HEK293 (cell line): ENCODE measurements around the gene POLN.
A peak's percentile ranks its signal among the peaks of the same experiment; 100 is the strongest.

Experiments
- HOXA7 ChIP-seq: sonication (generic); formaldehyde crosslinking; IDR thresholded peaks from 2 replicates; pipeline ENCODE4 v1.8.1; 2022; ENCODE audit warnings: missing genetic modification reagents, borderline replicate concordance
- KLF10 ChIP-seq: fragments of 450-650 bp; IDR thresholded peaks from 2 replicates; pipeline ENCODE4 v1.5.1; 2018; ENCODE audit warnings: missing biosample characterization, mild to moderate bottlenecking, missing genetic modification characterization
- SP3 ChIP-seq: fragments of 450-650 bp; formaldehyde crosslinking; IDR thresholded peaks from 2 replicates; pipeline ENCODE4 v1.5.1; 2016; ENCODE audit warnings: missing biosample characterization, missing genetic modification characterization
- ZBTB11 ChIP-seq: fragments of 450-650 bp; formaldehyde crosslinking; conservative IDR thresholded peaks from 2 replicates; pipeline ENCODE4 v1.5.1; 2016; ENCODE audit warnings: low read depth, missing biosample characterization, missing genetic modification characterization
- ZNF132 ChIP-seq: fragments of 450-650 bp; formaldehyde crosslinking; IDR thresholded peaks from 2 replicates; pipeline ENCODE4 v1.5.1; 2017; ENCODE audit warnings: missing biosample characterization, missing genetic modification characterization, borderline replicate concordance
- ZNF140 ChIP-seq: fragments of 450-650 bp; formaldehyde crosslinking; IDR thresholded peaks from 2 replicates; pipeline ENCODE4 v1.5.1; 2016; ENCODE audit warnings: missing biosample characterization, missing genetic modification characterization
- ZNF274 ChIP-seq, 2 experiments: fragments of 200-500 bp in 1 of 2; fragments of 450-650 bp in 1 of 2; sonication (Bioruptor generic) in 1 of 2; formaldehyde crosslinking in 1 of 2; IDR thresholded peaks; 2 replicates each; pipeline versions ENCODE4 v1.5.1 to v1.6.1; 2014 to 2016; ENCODE audit warnings: borderline replicate concordance in 1 of 2, inconsistent platforms in 1 of 2, low read length in 1 of 2, missing biosample characterization in 1 of 2, missing genetic modification characterization in 1 of 2
- ZNF423 ChIP-seq: fragments of 450-650 bp; formaldehyde crosslinking; IDR thresholded peaks from 2 replicates; pipeline ENCODE4 v1.5.1; 2016; ENCODE audit warnings: missing biosample characterization, missing genetic modification characterization
- ZNF488 ChIP-seq: fragments of 450-650 bp; formaldehyde crosslinking; IDR thresholded peaks from 2 replicates; pipeline ENCODE4 v1.5.1; 2016; ENCODE audit warnings: missing biosample characterization, missing genetic modification characterization
- TF ChIP-seq, protein P1 (sequence below): fragments of 450-650 bp; formaldehyde crosslinking; IDR thresholded peaks from 2 replicates; pipeline ENCODE4 v1.5.1; 2016; ENCODE audit warnings: missing biosample characterization, missing genetic modification characterization
- TF ChIP-seq, protein P2 (sequence below): fragments of 450-650 bp; formaldehyde crosslinking; IDR thresholded peaks from 2 replicates; pipeline ENCODE4 v1.5.1; 2016; ENCODE audit warnings: missing biosample characterization, missing genetic modification characterization

DNA sequence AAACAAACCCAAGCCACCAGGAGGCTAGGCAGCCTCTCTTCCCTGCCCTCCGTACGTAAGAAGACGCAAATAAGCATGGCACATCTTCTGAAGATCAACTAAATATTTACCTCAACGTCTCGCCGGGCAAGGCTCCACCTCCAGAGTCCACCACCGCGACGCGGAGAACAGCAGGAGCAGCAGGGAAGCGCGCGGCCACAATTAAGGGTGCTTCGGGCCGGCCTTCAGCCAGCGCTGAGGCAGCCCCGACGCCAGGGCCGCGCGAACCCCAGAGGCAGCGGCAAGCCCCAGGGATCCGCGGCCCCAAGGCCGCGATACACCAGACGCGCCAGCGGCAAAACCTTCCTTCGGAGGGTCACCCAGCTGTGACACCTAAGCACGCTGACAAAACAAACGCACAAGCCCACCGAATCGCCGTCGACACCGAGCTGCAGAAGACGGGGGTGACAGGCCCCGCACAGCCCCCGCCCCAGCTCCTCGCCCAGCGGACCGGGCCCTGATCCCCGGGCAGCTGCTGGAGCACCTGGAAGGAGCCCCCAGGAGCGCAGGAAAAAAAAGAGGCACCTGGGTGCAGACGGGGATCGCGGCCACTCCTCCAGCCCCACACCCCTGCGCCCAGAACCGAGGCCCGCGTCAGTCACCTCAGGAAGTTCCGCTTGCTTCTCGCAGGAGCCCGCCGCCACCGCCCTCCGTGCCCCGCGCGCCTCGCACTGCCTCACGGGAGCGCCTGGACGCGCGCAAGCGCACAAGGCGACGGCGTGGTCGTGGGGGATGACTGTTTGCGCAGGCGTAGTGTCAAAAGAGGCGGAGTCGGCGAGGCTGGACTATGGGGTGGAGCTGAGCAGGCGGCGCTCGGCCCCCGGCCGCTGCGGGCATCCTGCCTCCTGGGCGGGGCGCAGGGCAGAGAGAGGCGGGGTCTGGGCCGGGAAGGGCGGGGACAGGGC lies at the start of gene POLN, which contains the start of gene HAUS3:
- TF ChIP-seq SP3 (peak; percentile 90), ZNF140 (tag by site-specific recombination) (no peak), ZBTB11 (tag by site-specific recombination) (0 out of 2 replicates have a peak, but pooled peaks have one; percentile 21), KLF10 (tag by site-specific recombination) (no peak), ZNF488 (no peak), ZNF132 (tag by site-specific recombination) (no peak), ZNF274 (IDR thresholded peaks at IDR 0.05; ENCODE audit: low read length) (no peak), ZNF274 (tag by site-specific recombination; IDR thresholded peaks at IDR 0.05; ENCODE audit: borderline replicate concordance) (no peak), HOXA7 (CRISPR knock-in tag) (no peak), ZNF423 (no peak)
- TF ChIP-seq, protein P1, sequence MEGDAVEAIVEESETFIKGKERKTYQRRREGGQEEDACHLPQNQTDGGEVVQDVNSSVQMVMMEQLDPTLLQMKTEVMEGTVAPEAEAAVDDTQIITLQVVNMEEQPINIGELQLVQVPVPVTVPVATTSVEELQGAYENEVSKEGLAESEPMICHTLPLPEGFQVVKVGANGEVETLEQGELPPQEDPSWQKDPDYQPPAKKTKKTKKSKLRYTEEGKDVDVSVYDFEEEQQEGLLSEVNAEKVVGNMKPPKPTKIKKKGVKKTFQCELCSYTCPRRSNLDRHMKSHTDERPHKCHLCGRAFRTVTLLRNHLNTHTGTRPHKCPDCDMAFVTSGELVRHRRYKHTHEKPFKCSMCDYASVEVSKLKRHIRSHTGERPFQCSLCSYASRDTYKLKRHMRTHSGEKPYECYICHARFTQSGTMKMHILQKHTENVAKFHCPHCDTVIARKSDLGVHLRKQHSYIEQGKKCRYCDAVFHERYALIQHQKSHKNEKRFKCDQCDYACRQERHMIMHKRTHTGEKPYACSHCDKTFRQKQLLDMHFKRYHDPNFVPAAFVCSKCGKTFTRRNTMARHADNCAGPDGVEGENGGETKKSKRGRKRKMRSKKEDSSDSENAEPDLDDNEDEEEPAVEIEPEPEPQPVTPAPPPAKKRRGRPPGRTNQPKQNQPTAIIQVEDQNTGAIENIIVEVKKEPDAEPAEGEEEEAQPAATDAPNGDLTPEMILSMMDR (tag by site-specific recombination): 0 out of 2 replicates have a peak, but pooled peaks have one; percentile 35
- TF ChIP-seq, protein P2, sequence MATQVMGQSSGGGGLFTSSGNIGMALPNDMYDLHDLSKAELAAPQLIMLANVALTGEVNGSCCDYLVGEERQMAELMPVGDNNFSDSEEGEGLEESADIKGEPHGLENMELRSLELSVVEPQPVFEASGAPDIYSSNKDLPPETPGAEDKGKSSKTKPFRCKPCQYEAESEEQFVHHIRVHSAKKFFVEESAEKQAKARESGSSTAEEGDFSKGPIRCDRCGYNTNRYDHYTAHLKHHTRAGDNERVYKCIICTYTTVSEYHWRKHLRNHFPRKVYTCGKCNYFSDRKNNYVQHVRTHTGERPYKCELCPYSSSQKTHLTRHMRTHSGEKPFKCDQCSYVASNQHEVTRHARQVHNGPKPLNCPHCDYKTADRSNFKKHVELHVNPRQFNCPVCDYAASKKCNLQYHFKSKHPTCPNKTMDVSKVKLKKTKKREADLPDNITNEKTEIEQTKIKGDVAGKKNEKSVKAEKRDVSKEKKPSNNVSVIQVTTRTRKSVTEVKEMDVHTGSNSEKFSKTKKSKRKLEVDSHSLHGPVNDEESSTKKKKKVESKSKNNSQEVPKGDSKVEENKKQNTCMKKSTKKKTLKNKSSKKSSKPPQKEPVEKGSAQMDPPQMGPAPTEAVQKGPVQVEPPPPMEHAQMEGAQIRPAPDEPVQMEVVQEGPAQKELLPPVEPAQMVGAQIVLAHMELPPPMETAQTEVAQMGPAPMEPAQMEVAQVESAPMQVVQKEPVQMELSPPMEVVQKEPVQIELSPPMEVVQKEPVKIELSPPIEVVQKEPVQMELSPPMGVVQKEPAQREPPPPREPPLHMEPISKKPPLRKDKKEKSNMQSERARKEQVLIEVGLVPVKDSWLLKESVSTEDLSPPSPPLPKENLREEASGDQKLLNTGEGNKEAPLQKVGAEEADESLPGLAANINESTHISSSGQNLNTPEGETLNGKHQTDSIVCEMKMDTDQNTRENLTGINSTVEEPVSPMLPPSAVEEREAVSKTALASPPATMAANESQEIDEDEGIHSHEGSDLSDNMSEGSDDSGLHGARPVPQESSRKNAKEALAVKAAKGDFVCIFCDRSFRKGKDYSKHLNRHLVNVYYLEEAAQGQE (tag by site-specific recombination): no peak
